Colonic mucosa (tissue), 4 donors: Measurements from ENCODE around the gene PPP1R37. TPM values are rescaled to one million over a fixed set of nuclear protein-coding genes. Genes with fewer than 3 reads are reported as not detected.

ENCODE experiments used
- DNase-seq: peaks from one replicate; pipeline ENCODE4 v3.0.0-alpha.2; 2020
- H3K27ac ChIP-seq: fragments of 200-600 bp; one replicate; pipeline ENCODE4 v1.8.0; 2021
- H3K27me3 ChIP-seq: fragments of 200-600 bp; one replicate; pipeline ENCODE4 v1.8.0; 2021
- H3K36me3 ChIP-seq: fragments of 200-600 bp; one replicate; pipeline ENCODE4 v1.8.0; 2021
- H3K4me1 ChIP-seq: fragments of 200-600 bp; one replicate; pipeline ENCODE4 v1.8.0; 2021; ENCODE audit warnings: mild to moderate bottlenecking
- H3K4me3 ChIP-seq: fragments of 200-600 bp; one replicate; pipeline ENCODE4 v1.8.0; 2021
- H3K9ac ChIP-seq, 2 donors: one replicate each; pipeline ENCODE4 v1.7.0; 2013; ENCODE audit warnings: control low read depth in 2 of 2, low read depth in 2 of 2, low read length in 2 of 2
- H3K9me3 ChIP-seq: fragments of 200-600 bp; one replicate; pipeline ENCODE4 v1.8.0; 2021
- CTCF ChIP-seq: fragments of 200-600 bp; IDR thresholded peaks from one replicate; pipeline ENCODE4 v1.8.0; 2022; ENCODE audit warnings: antibody characterized with exemption, mild to moderate bottlenecking
- intact Hi-C: fragments of 100-400 bp; cut with DNase I; formaldehyde crosslinking; loops from one replicate; pipeline ENCODE4 v1.14.1; 2022
- total RNA-seq, 2 donors: library from RNA; stranded (reverse); fragmentation: NEBNext Ultra II Directional in 1 of 2; extraction: Animal tissue kit (Norgen Biotek cat#: 25700) in 1 of 2; gene quantifications; one replicate each; pipeline ENCODE4 v1.2.1, GENCODE V29; 2021
- donor health status: healthy.
- donor health status: DM: no; HTN: no; CAD: no.
- donor health status: DM: no; HTN: no; CAD: no.

Gene PPP1R37
- total RNA-seq, 2 donors from 2014 or later, result 28.2 to 46.9 TPM

- TF ChIP-seq CTCF, result peak; percentile 50
- Histone ChIP-seq H3K36me3 (no peaks in the 10 kb centered on the region), H3K27ac (no peak overlapping the region), H3K9me3 (no peaks in the 10 kb centered on the region), H3K4me1 (no peaks in the 10 kb centered on the region), H3K4me3 (no peak overlapping the region), H3K9ac (no peak overlapping the region), H3K27me3 (no peaks in the 10 kb centered on the region)
- intact Hi-C loops, result no loop called here
- no peak for DNase-seq
These were observed 94.6 kb downstream of the PPP1R37 start for GRCh38 chr19:45187421-45188100.

GRCh38 chr19:45189971-45190370 lies 97.0 kb downstream of the PPP1R37 start:
- no peak for DNase-seq
- Histone ChIP-seq H3K27me3 (no peaks in the 10 kb centered on the region), H3K27ac (no peak overlapping the region), H3K4me1 (no peaks in the 10 kb centered on the region), H3K9ac (no peak overlapping the region), H3K36me3 (no peaks in the 10 kb centered on the region), H3K4me3 (no peak overlapping the region), H3K9me3 (no peaks in the 10 kb centered on the region)
- intact Hi-C loops, result no loop called here
- TF ChIP-seq CTCF, result no peak

- Histone ChIP-seq H3K4me1 (no peaks in the 10 kb centered on the region), H3K27me3 (no peaks in the 10 kb centered on the region), H3K9me3 (no peaks in the 10 kb centered on the region), H3K36me3 (no peaks in the 10 kb centered on the region), H3K27ac (no peak overlapping the region), H3K9ac (no peak overlapping the region), H3K4me3 (no peak overlapping the region)
- intact Hi-C loops, result no loop called here
- no peak for TF ChIP-seq CTCF
- no peak for DNase-seq
These were observed 98.4 kb downstream of the PPP1R37 start for GRCh38 chr19:45191375-45191774.

GRCh38 chr19:45195764-45196163 lies 102.8 kb downstream of the PPP1R37 start:
- intact Hi-C loops, result no loop called here
- Histone ChIP-seq H3K27ac (no peak overlapping the region), H3K4me1 (no peaks in the 10 kb centered on the region), H3K9ac (no peak overlapping the region), H3K4me3 (no peak overlapping the region), H3K36me3 (no peaks in the 10 kb centered on the region), H3K27me3 (no peaks in the 10 kb centered on the region), H3K9me3 (no peaks in the 10 kb centered on the region)
- TF ChIP-seq CTCF, result no peak
- DNase-seq, result no peak

Other genes starting within 250 kb of the PPP1R37 start
- 100 to 1,000 TPM; 115 to 121 TPM for gene NECTIN2, start 246.9 kb upstream of the PPP1R37 start, total RNA-seq
- 100 to 1,000 TPM in 1 of 2 donors, 10 to 100 TPM in 1; 60.0 to 167 TPM for gene TOMM40, start 201.9 kb upstream of the PPP1R37 start, total RNA-seq
- gene APOE, start 187.4 kb upstream of the PPP1R37 start, total RNA-seq, result 10 to 100 TPM; 36.3 to 78.9 TPM
- 10 to 100 TPM; 10.4 to 19.9 TPM for gene APOC1, start 178.6 kb upstream of the PPP1R37 start, total RNA-seq
- not detected for gene APOC4, start 150.9 kb upstream of the PPP1R37 start, total RNA-seq
- gene APOC2, start 147.1 kb upstream of the PPP1R37 start, total RNA-seq, result 1 to 10 TPM; 1.4 to 2.7 TPM
- gene CLPTM1, start 137.8 kb upstream of the PPP1R37 start, total RNA-seq, result 100 to 1,000 TPM in 1 of 2 donors, 10 to 100 TPM in 1; 98.6 to 165 TPM
- gene RELB, start 91.7 kb upstream of the PPP1R37 start, total RNA-seq, result 10 to 100 TPM; 17.1 to 42.4 TPM
- gene CLASRP, start 54.1 kb upstream of the PPP1R37 start, total RNA-seq, result 10 to 100 TPM; 53.5 to 82.6 TPM
- gene ZNF296, start 16.7 kb upstream of the PPP1R37 start, total RNA-seq, result 1 to 10 TPM; 3.4 to 7.0 TPM
- 10 to 100 TPM; 22.4 to 37.5 TPM for gene GEMIN7, start 13.9 kb upstream of the PPP1R37 start, total RNA-seq
- under 1 TPM in 1 of 2 donors, not detected in 1; 0.07 TPM for gene NKPD1, start 67.8 kb downstream of the PPP1R37 start, total RNA-seq
- 10 to 100 TPM; 17.2 to 35.2 TPM for gene TRAPPC6A, start 85.1 kb downstream of the PPP1R37 start, total RNA-seq
- 10 to 100 TPM; 10.4 to 15.9 TPM for gene BLOC1S3, start 85.6 kb downstream of the PPP1R37 start, total RNA-seq
- 1 to 10 TPM; 1.4 to 1.6 TPM for gene EXOC3L2, start 152.2 kb downstream of the PPP1R37 start, total RNA-seq
- gene MARK4, start 158.1 kb downstream of the PPP1R37 start, total RNA-seq, result 10 to 100 TPM; 12.7 to 28.6 TPM
- under 1 TPM in 1 of 2 donors, not detected in 1; 0.53 TPM for gene CKM, start 229.7 kb downstream of the PPP1R37 start, total RNA-seq
- gene KLC3, start 247.6 kb downstream of the PPP1R37 start, total RNA-seq, result not detected